KOPT-K1 (cell line): ENCODE data around the gene KLK4.

ENCODE experiments used
- H3K27ac ChIP-seq: fragments of 200-600 bp; sonication (generic); 2 replicates; pipeline ENCODE4 v1.5.1; 2016; ENCODE audit warnings: antibody characterized with exemption, mild to moderate bottlenecking, low read depth, low read length; ENCODE audit not compliant: poor library complexity, severe bottlenecking
- H3K36me3 ChIP-seq: fragments of 200-600 bp; sonication (generic); 2 replicates; pipeline ENCODE4 v1.5.1; 2017; ENCODE audit warnings: antibody characterized with exemption, mild to moderate bottlenecking, low read length, moderate library complexity; ENCODE audit not compliant: insufficient read depth
- H3K9me3 ChIP-seq: fragments of 200-600 bp; sonication (generic); 2 replicates; pipeline ENCODE4 v1.5.1; 2017; ENCODE audit warnings: antibody characterized with exemption, low read length, mild to moderate bottlenecking; ENCODE audit not compliant: insufficient read depth, poor library complexity, severe bottlenecking

KLK4 gene

GRCh38 chr19:50911206-50912101, at the start of gene KLK4:
TSS of gene KLK4 (minus strand) at chr19:50911395. CDS start at chr19:50910738, 657 bp downstream.
- Histone ChIP-seq H3K36me3 (no peaks in the 10 kb centered on the region), H3K9me3 (no peaks in the 10 kb centered on the region), H3K27ac (no peak within 1 kb of the TSS)

GRCh38 chr19:50959731-50960500, 48.7 kb upstream of the KLK4 start:
- Histone ChIP-seq H3K36me3 (no peaks in the 10 kb centered on the region), H3K27ac (no peak overlapping the region), H3K9me3 (no peaks in the 10 kb centered on the region)

GRCh38 chr19:50957587-50957986, 46.4 kb upstream of the KLK4 start:
- Histone ChIP-seq H3K9me3 (no peaks in the 10 kb centered on the region), H3K27ac (no peak overlapping the region), H3K36me3 (no peaks in the 10 kb centered on the region)

GRCh38 chr19:50952910-50953309, 41.7 kb upstream of the KLK4 start, which contains the start of gene KLK5:
TSS of gene KLK5 (minus strand) at chr19:50953038. CDS start at chr19:50952657, 381 bp downstream.
- no peaks in the 10 kb centered on the region for H3K36me3 ChIP-seq
- no peak within 1 kb of the TSS for H3K27ac ChIP-seq
- no peaks in the 10 kb centered on the region for H3K9me3 ChIP-seq

- Histone ChIP-seq H3K36me3 (no peaks in the 10 kb centered on the region), H3K9me3 (no peaks in the 10 kb centered on the region), H3K27ac (no peak overlapping the region)
Observed at GRCh38 chr19:50949861-50950260, 38.7 kb upstream of the KLK4 start.

GRCh38 chr19:50947123-50947522, 35.9 kb upstream of the KLK4 start:
- no peaks in the 10 kb centered on the region for H3K36me3 ChIP-seq
- no peaks in the 10 kb centered on the region for H3K9me3 ChIP-seq
- no peak overlapping the region for H3K27ac ChIP-seq

GRCh38 chr19:50944795-50945194, 33.6 kb upstream of the KLK4 start:
- no peak overlapping the region for H3K27ac ChIP-seq
- no peaks in the 10 kb centered on the region for H3K9me3 ChIP-seq
- H3K36me3 ChIP-seq = no peaks in the 10 kb centered on the region

GRCh38 chr19:50943074-50943828, 32.1 kb upstream of the KLK4 start:
- no peaks in the 10 kb centered on the region for H3K36me3 ChIP-seq
- H3K9me3 ChIP-seq = no peaks in the 10 kb centered on the region
- H3K27ac ChIP-seq = no peak overlapping the region

- H3K36me3 ChIP-seq = no peaks in the 10 kb centered on the region
Observed at GRCh38 chr19:50939596-50939995, 28.4 kb upstream of the KLK4 start.

GRCh38 chr19:50933640-50934039, 22.4 kb upstream of the KLK4 start:
- Histone ChIP-seq H3K27ac (no peak overlapping the region), H3K36me3 (no peaks in the 10 kb centered on the region), H3K9me3 (no peaks in the 10 kb centered on the region)

More at GRCh38 chr19:50939596-50939995, 28.4 kb upstream of the KLK4 start:
- Histone ChIP-seq H3K9me3 (no peaks in the 10 kb centered on the region), H3K27ac (no peak overlapping the region)

GRCh38 chr19:50932690-50933083, 21.5 kb upstream of the KLK4 start:
- no peak overlapping the region for H3K27ac ChIP-seq
- no peaks in the 10 kb centered on the region for H3K9me3 ChIP-seq
- H3K36me3 ChIP-seq = no peaks in the 10 kb centered on the region

GRCh38 chr19:50932018-50932689, 21.0 kb upstream of the KLK4 start:
- H3K36me3 ChIP-seq = no peaks in the 10 kb centered on the region
- no peak overlapping the region for H3K27ac ChIP-seq
- H3K9me3 ChIP-seq = no peaks in the 10 kb centered on the region

GRCh38 chr19:50931023-50931422, 19.8 kb upstream of the KLK4 start:
- H3K27ac ChIP-seq = no peak overlapping the region
- H3K9me3 ChIP-seq = no peaks in the 10 kb centered on the region
- no peaks in the 10 kb centered on the region for H3K36me3 ChIP-seq

- no peaks in the 10 kb centered on the region for H3K9me3 ChIP-seq
- H3K36me3 ChIP-seq = no peaks in the 10 kb centered on the region
- H3K27ac ChIP-seq = no peak overlapping the region
Observed at GRCh38 chr19:50928831-50929230, 17.6 kb upstream of the KLK4 start.
